Neural progenitor cell (in vitro differentiated cells): ENCODE data around the gene NRCAM. TPM values are rescaled to one million over a fixed set of nuclear protein-coding genes. Genes with fewer than 3 reads are reported as not detected.

ENCODE experiments used
- DNase-seq: peaks from one replicate; pipeline ENCODE4 v3.0.0-alpha.2; 2016; ENCODE audit warnings: low spot score
- H2AFZ ChIP-seq: fragments of 200-600 bp; sonication (generic); replicated peaks from 2 replicates; pipeline ENCODE4 v1.6.1; 2016; ENCODE audit warnings: antibody characterized with exemption
- H3F3A ChIP-seq: fragments of 200-600 bp; sonication (generic); 2 replicates; pipeline ENCODE4 v1.6.1; 2016; ENCODE audit warnings: antibody characterized with exemption, low read depth
- H3K27ac ChIP-seq: fragments of 200-600 bp; sonication (generic); 2 replicates; pipeline ENCODE4 v1.5.1; 2016; ENCODE audit warnings: mild to moderate bottlenecking
- H3K27me3 ChIP-seq: fragments of 200-600 bp; sonication (generic); 2 replicates; pipeline ENCODE4 v1.6.1; 2016; ENCODE audit warnings: mild to moderate bottlenecking, moderate library complexity
- H3K36me3 ChIP-seq: fragments of 200-600 bp; sonication (generic); 2 replicates; pipeline ENCODE4 v1.5.1; 2016
- H3K4me1 ChIP-seq: fragments of 200-600 bp; sonication (generic); 2 replicates; pipeline ENCODE4 v1.6.1; 2016; ENCODE audit warnings: mixed run types
- H3K4me2 ChIP-seq: fragments of 200-600 bp; sonication (generic); 2 replicates; pipeline ENCODE4 v1.6.1; 2016
- H3K4me3 ChIP-seq: fragments of 200-600 bp; sonication (generic); 2 replicates; pipeline ENCODE4 v1.5.1; 2016
- H3K79me2 ChIP-seq: fragments of 200-600 bp; sonication (generic); 2 replicates; pipeline ENCODE4 v1.6.1; 2016; ENCODE audit warnings: low read depth
- H3K9ac ChIP-seq: fragments of 200-600 bp; sonication (generic); 2 replicates; pipeline ENCODE4 v1.6.1; 2016
- H3K9me3 ChIP-seq: fragments of 200-600 bp; sonication (generic); 2 replicates; pipeline ENCODE4 v1.5.1; 2016; ENCODE audit warnings: low read depth
- H4K20me1 ChIP-seq: fragments of 200-600 bp; sonication (generic); 2 replicates; pipeline ENCODE4 v1.6.1; 2016; ENCODE audit warnings: low read depth
- H3K27ac Mint-ChIP-seq: 3 replicates; pipeline ENCODE4 v1.8.0; 2021; ENCODE audit warnings: mixed read lengths
- H3K27me3 Mint-ChIP-seq: 2 replicates; pipeline ENCODE4 v1.8.0; 2022; ENCODE audit warnings: low read depth, mild to moderate bottlenecking, inconsistent platforms, moderate library complexity, mixed read lengths; ENCODE audit not compliant: insufficient read depth
- H3K36me3 Mint-ChIP-seq: 3 replicates; pipeline ENCODE4 v1.8.0; 2021; ENCODE audit warnings: mixed read lengths
- H3K4me1 Mint-ChIP-seq: 3 replicates; pipeline ENCODE4 v1.8.0; 2021; ENCODE audit warnings: mixed read lengths
- H3K4me3 Mint-ChIP-seq: 3 replicates; pipeline ENCODE4 v1.8.0; 2021; ENCODE audit warnings: mild to moderate bottlenecking, moderate library complexity, mixed read lengths
- H3K9me3 Mint-ChIP-seq: 3 replicates; pipeline ENCODE4 v1.8.0; 2020; ENCODE audit warnings: mixed read lengths
- CTCF ChIP-seq: fragments of 200-600 bp; sonication (generic); IDR thresholded peaks from 2 replicates; pipeline ENCODE4 v1.5.1; 2017; ENCODE audit warnings: antibody characterized with exemption, mild to moderate bottlenecking
- EZH2 ChIP-seq: fragments of 200-600 bp; sonication (generic); IDR thresholded peaks from 2 replicates; pipeline ENCODE4 v1.6.1; 2017; ENCODE audit warnings: antibody characterized with exemption, mild to moderate bottlenecking, moderate library complexity
- EZH2phosphoT487 ChIP-seq: fragments of 200-600 bp; sonication (generic); IDR thresholded peaks from 2 replicates; pipeline ENCODE4 v1.6.1; 2017; ENCODE audit warnings: antibody characterized with exemption
- total RNA-seq: library from RNA; depleted of rRNA; stranded (reverse); fragments of >200 nt; gene quantifications from 2 replicates; pipeline ENCODE4 v1.2.3, GENCODE V29; 2015; ENCODE audit warnings: low replicate concordance

NRCAM gene
- total RNA-seq, 1 donor from 2014 or later: 104 TPM

GRCh38 chr7:108244110-108244509 lies 212.1 kb downstream of the NRCAM start:
- H3K4me3 ChIP-seq: no peak overlapping the region
- peaks cover 14% of the 10 kb centered on the region for H3K79me2 ChIP-seq
- H3K36me3 ChIP-seq: no peaks in the 10 kb centered on the region
- H3K9me3 Mint-ChIP-seq: no peaks in the 10 kb centered on the region
- H3K9ac ChIP-seq: no peak overlapping the region
- H2AFZ ChIP-seq: no peak overlapping the region
- H3F3A ChIP-seq: peaks cover 39% of the 10 kb centered on the region
- no peaks in the 10 kb centered on the region for H3K9me3 ChIP-seq
- no peaks in the 10 kb centered on the region for H3K27me3 Mint-ChIP-seq
- H3K4me2 ChIP-seq: no peak overlapping the region
- peaks cover 51% of the 10 kb centered on the region for H3K4me1 ChIP-seq
- H3K36me3 Mint-ChIP-seq: no peaks in the 10 kb centered on the region
- no peaks in the 10 kb centered on the region for H3K27me3 ChIP-seq
- DNase-seq: no peak
- H3K27ac Mint-ChIP-seq: no peak overlapping the region
- peaks cover 47% of the 10 kb centered on the region for H3K4me1 Mint-ChIP-seq
- TF ChIP-seq CTCF (no peak), EZH2 (no peak), EZH2phosphoT487 (no peak)
- no peak overlapping the region for H3K27ac ChIP-seq
- H3K4me3 Mint-ChIP-seq: no peak overlapping the region
- H4K20me1 ChIP-seq: no peaks in the 10 kb centered on the region

- peak overlapping the region; percentile 28 for H3K27ac Mint-ChIP-seq
- Histone ChIP-seq H3F3A (peaks cover 25% of the 10 kb centered on the region), H3K27me3 (no peaks in the 10 kb centered on the region), H3K4me2 (peak overlapping the region; percentile 67), H3K9ac (no peak overlapping the region), H3K4me1 (peaks cover 67% of the 10 kb centered on the region), H2AFZ (no peak overlapping the region), H4K20me1 (no peaks in the 10 kb centered on the region), H3K4me3 (peak overlapping the region; percentile 24), H3K79me2 (peaks cover 8% of the 10 kb centered on the region), H3K9me3 (no peaks in the 10 kb centered on the region), H3K27ac (peak overlapping the region; percentile 62), H3K36me3 (no peaks in the 10 kb centered on the region)
- no peaks in the 10 kb centered on the region for H3K27me3 Mint-ChIP-seq
- no peak for TF ChIP-seq EZH2
- TF ChIP-seq EZH2phosphoT487: no peak
- TF ChIP-seq CTCF: no peak
- H3K36me3 Mint-ChIP-seq: no peaks in the 10 kb centered on the region
- H3K4me3 Mint-ChIP-seq: peak overlapping the region; percentile 33
- DNase-seq: peak; percentile 69
- peaks cover 49% of the 10 kb centered on the region for H3K4me1 Mint-ChIP-seq
- H3K9me3 Mint-ChIP-seq: no peaks in the 10 kb centered on the region
These were observed 216.6 kb downstream of the NRCAM start for GRCh38 chr7:108239501-108240225.

GRCh38 chr7:108236681-108237415 lies 219.4 kb downstream of the NRCAM start:
- peaks cover 25% of the 10 kb centered on the region for H3F3A ChIP-seq
- peak overlapping the region; percentile 40 for H3K4me2 ChIP-seq
- H3K4me3 Mint-ChIP-seq: no peak overlapping the region
- no peak overlapping the region for H3K4me3 ChIP-seq
- H3K36me3 Mint-ChIP-seq: no peaks in the 10 kb centered on the region
- peaks cover 6% of the 10 kb centered on the region for H3K79me2 ChIP-seq
- H3K9ac ChIP-seq: no peak overlapping the region
- H3K27ac ChIP-seq: peak overlapping the region; percentile 8
- peak overlapping the region; percentile 48 for H2AFZ ChIP-seq
- no peaks in the 10 kb centered on the region for H3K9me3 Mint-ChIP-seq
- H3K27me3 ChIP-seq: no peaks in the 10 kb centered on the region
- H3K27me3 Mint-ChIP-seq: no peaks in the 10 kb centered on the region
- no peaks in the 10 kb centered on the region for H3K36me3 ChIP-seq
- H3K4me1 Mint-ChIP-seq: peaks cover 38% of the 10 kb centered on the region
- H3K9me3 ChIP-seq: no peaks in the 10 kb centered on the region
- TF ChIP-seq EZH2phosphoT487 (no peak), EZH2 (no peak), CTCF (no peak)
- H3K27ac Mint-ChIP-seq: no peak overlapping the region
- H3K4me1 ChIP-seq: peaks cover 60% of the 10 kb centered on the region
- H4K20me1 ChIP-seq: no peaks in the 10 kb centered on the region
- peak; percentile 24 for DNase-seq
